T-helper 2 cell treated with Interferon-gamma antibody and Interleukin-4, amounts not matched to agents 5 μg/mL and 100 μg/mL, for 36 hours (primary cell): Measurements from ENCODE around the gene SNAPC2.

Experiments
- DNase-seq: peaks from one replicate; pipeline ENCODE4 v3.0.0; 2021; ENCODE audit warnings: low spot score
- H3K27ac Mint-ChIP-seq: one replicate; pipeline ENCODE4 v1.8.0; 2021; ENCODE audit warnings: mild to moderate bottlenecking, mixed read lengths
- H3K27me3 Mint-ChIP-seq: one replicate; pipeline ENCODE4 v1.8.0; 2021; ENCODE audit warnings: low read depth, mixed read lengths
- H3K36me3 Mint-ChIP-seq: one replicate; pipeline ENCODE4 v1.8.0; 2021; ENCODE audit warnings: low read depth, mixed read lengths
- H3K4me1 Mint-ChIP-seq: one replicate; pipeline ENCODE4 v1.8.0; 2021; ENCODE audit warnings: low read depth, mixed read lengths
- H3K4me3 Mint-ChIP-seq: one replicate; pipeline ENCODE4 v1.8.0; 2022; ENCODE audit warnings: mild to moderate bottlenecking, moderate library complexity, mixed read lengths
- H3K9me3 Mint-ChIP-seq: one replicate; pipeline ENCODE4 v1.8.0; 2021; ENCODE audit warnings: mixed read lengths

Gene SNAPC2

GRCh38 chr19:7900401-7900870 lies 19.7 kb upstream of the SNAPC2 start:
- no peak for DNase-seq
- Mint-ChIP-seq H3K9me3 (no peaks in the 10 kb centered on the region), H3K4me1 (peaks cover 18% of the 10 kb centered on the region), H3K36me3 (peaks cover 8% of the 10 kb centered on the region), H3K27me3 (peaks cover 3% of the 10 kb centered on the region), H3K27ac (no peak overlapping the region), H3K4me3 (no peak overlapping the region)

GRCh38 chr19:7900931-7901330 lies 19.2 kb upstream of the SNAPC2 start:
- DNase-seq, result no peak
- no peaks in the 10 kb centered on the region for H3K9me3 Mint-ChIP-seq
- H3K4me1 Mint-ChIP-seq, result peaks cover 22% of the 10 kb centered on the region
- no peak overlapping the region for H3K27ac Mint-ChIP-seq
- H3K27me3 Mint-ChIP-seq, result peaks cover 3% of the 10 kb centered on the region
- no peak overlapping the region for H3K4me3 Mint-ChIP-seq
- H3K36me3 Mint-ChIP-seq, result peaks cover 12% of the 10 kb centered on the region

GRCh38 chr19:7901337-7901736 lies 18.8 kb upstream of the SNAPC2 start:
- no peak overlapping the region for H3K27ac Mint-ChIP-seq
- no peak for DNase-seq

GRCh38 chr19:7902796-7903243 lies 17.3 kb upstream of the SNAPC2 start:
- H3K27me3 Mint-ChIP-seq, result peaks cover 3% of the 10 kb centered on the region
- peaks cover 22% of the 10 kb centered on the region for H3K4me1 Mint-ChIP-seq
- H3K4me3 Mint-ChIP-seq, result peak overlapping the region; percentile 88
- peak overlapping the region; percentile 92 for H3K27ac Mint-ChIP-seq
- H3K36me3 Mint-ChIP-seq, result peaks cover 12% of the 10 kb centered on the region
- H3K9me3 Mint-ChIP-seq, result no peaks in the 10 kb centered on the region
- no peak for DNase-seq

More at GRCh38 chr19:7901337-7901736, 18.8 kb upstream of the SNAPC2 start:
- H3K4me1 Mint-ChIP-seq, result peaks cover 22% of the 10 kb centered on the region
- no peak overlapping the region for H3K4me3 Mint-ChIP-seq
- peaks cover 12% of the 10 kb centered on the region for H3K36me3 Mint-ChIP-seq
- no peaks in the 10 kb centered on the region for H3K9me3 Mint-ChIP-seq
- peaks cover 3% of the 10 kb centered on the region for H3K27me3 Mint-ChIP-seq

GRCh38 chr19:7903244-7904073 lies 16.7 kb upstream of the SNAPC2 start, which contains the start of gene MAP2K7:
MAP2K7 (plus strand) TSS chr19:7903877; CDS start chr19:7903945, 68 bp downstream.
- H3K9me3 Mint-ChIP-seq, result no peaks in the 10 kb centered on the region
- peaks cover 3% of the 10 kb centered on the region for H3K27me3 Mint-ChIP-seq
- peak within 1 kb of the TSS; percentile 88 for H3K4me3 Mint-ChIP-seq
- peak; percentile 100 for DNase-seq
- H3K4me1 Mint-ChIP-seq, result peaks cover 22% of the 10 kb centered on the region
- peaks cover 12% of the 10 kb centered on the region for H3K36me3 Mint-ChIP-seq
- peak within 1 kb of the TSS; percentile 92 for H3K27ac Mint-ChIP-seq

- peak; percentile 70 for DNase-seq
- Mint-ChIP-seq H3K4me3 (peak overlapping the region; percentile 88), H3K9me3 (no peaks in the 10 kb centered on the region), H3K4me1 (peaks cover 22% of the 10 kb centered on the region), H3K36me3 (peaks cover 12% of the 10 kb centered on the region), H3K27me3 (peaks cover 3% of the 10 kb centered on the region), H3K27ac (peak overlapping the region; percentile 92)
Measured at GRCh38 chr19:7904074-7905020, 15.8 kb upstream of the SNAPC2 start.

GRCh38 chr19:7905268-7905667 lies 14.9 kb upstream of the SNAPC2 start:
- Mint-ChIP-seq H3K4me1 (peaks cover 22% of the 10 kb centered on the region), H3K4me3 (peak overlapping the region; percentile 88), H3K27ac (peak overlapping the region; percentile 89), H3K36me3 (peaks cover 12% of the 10 kb centered on the region), H3K27me3 (peaks cover 3% of the 10 kb centered on the region), H3K9me3 (no peaks in the 10 kb centered on the region)
- no peak for DNase-seq

GRCh38 chr19:7905859-7906258 lies 14.3 kb upstream of the SNAPC2 start:
- Mint-ChIP-seq H3K9me3 (no peaks in the 10 kb centered on the region), H3K27ac (peak overlapping the region; percentile 86), H3K4me3 (peak overlapping the region; percentile 80), H3K4me1 (peaks cover 22% of the 10 kb centered on the region), H3K36me3 (peaks cover 15% of the 10 kb centered on the region), H3K27me3 (peaks cover 3% of the 10 kb centered on the region)
- no peak for DNase-seq

GRCh38 chr19:7907122-7907521 lies 13.0 kb upstream of the SNAPC2 start:
- Mint-ChIP-seq H3K36me3 (peaks cover 22% of the 10 kb centered on the region), H3K27ac (no peak overlapping the region), H3K4me1 (peaks cover 20% of the 10 kb centered on the region), H3K27me3 (peaks cover 3% of the 10 kb centered on the region), H3K9me3 (no peaks in the 10 kb centered on the region), H3K4me3 (no peak overlapping the region)
- DNase-seq, result no peak

- H3K4me1 Mint-ChIP-seq, result peaks cover 18% of the 10 kb centered on the region
- H3K27ac Mint-ChIP-seq, result no peak overlapping the region
- H3K4me3 Mint-ChIP-seq, result no peak overlapping the region
- H3K9me3 Mint-ChIP-seq, result no peaks in the 10 kb centered on the region
- H3K36me3 Mint-ChIP-seq, result peaks cover 23% of the 10 kb centered on the region
- DNase-seq, result no peak
- H3K27me3 Mint-ChIP-seq, result peaks cover 3% of the 10 kb centered on the region
Measured at GRCh38 chr19:7907544-7907943, 12.6 kb upstream of the SNAPC2 start.

GRCh38 chr19:7908078-7908699 lies 11.9 kb upstream of the SNAPC2 start:
- Mint-ChIP-seq H3K9me3 (no peaks in the 10 kb centered on the region), H3K4me3 (no peak overlapping the region), H3K27me3 (peaks cover 3% of the 10 kb centered on the region), H3K27ac (no peak overlapping the region), H3K4me1 (peaks cover 12% of the 10 kb centered on the region), H3K36me3 (peaks cover 29% of the 10 kb centered on the region)
- DNase-seq, result no peak

- Mint-ChIP-seq H3K36me3 (peaks cover 30% of the 10 kb centered on the region), H3K27ac (no peak overlapping the region), H3K4me3 (no peak overlapping the region), H3K9me3 (no peaks in the 10 kb centered on the region), H3K4me1 (peaks cover 12% of the 10 kb centered on the region), H3K27me3 (no peaks in the 10 kb centered on the region)
- no peak for DNase-seq
Measured at GRCh38 chr19:7908742-7909461, 11.2 kb upstream of the SNAPC2 start.
